GM18867 (cell line): ENCODE results near the gene TNS2.
"Not testable (repeated sequence)": the region's sequence is repeated elsewhere in the genome, so short reads cannot be mapped to it uniquely, and the experiment has no call there.

Source experiments
- ATAC-seq: cut with Tn5 transposase; IDR thresholded peaks from one replicate; pipeline ENCODE4 v1.9.1; 2021; ENCODE audit warnings: mild to moderate bottlenecking, moderate library complexity; ENCODE audit not compliant: unreplicated experiment

The TNS2 gene

GRCh38 chr12:53049571-53050318 is at the start of gene TNS2:
TNS2 (plus strand) TSS chr12:53050065; CDS start chr12:53050186, 121 bp downstream.
- no peak for ATAC-seq

DNA sequence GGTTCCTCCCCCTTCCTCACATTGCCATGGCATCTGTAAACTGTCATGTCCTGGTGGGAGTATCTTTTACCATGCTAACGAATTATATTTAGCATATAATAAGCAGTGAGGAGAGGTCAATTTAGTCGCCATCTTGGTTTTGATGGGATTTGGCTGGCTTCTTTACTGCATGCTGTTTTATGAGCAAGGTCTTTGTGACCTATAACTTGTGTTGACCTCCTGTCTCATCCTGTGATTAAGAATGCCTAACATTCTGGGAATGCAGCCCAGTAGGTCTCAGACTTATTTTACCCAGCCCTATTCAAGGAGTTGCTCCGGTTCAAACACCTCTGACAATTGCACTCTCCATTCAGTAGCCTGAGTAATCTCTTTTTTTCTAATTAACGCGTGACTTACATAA is 45.7 kb upstream of the TNS2 start:
- ATAC-seq = no peak

- no peak for ATAC-seq
Measured at GRCh38 chr12:53004582-53004981, 45.3 kb upstream of the TNS2 start.

DNA sequence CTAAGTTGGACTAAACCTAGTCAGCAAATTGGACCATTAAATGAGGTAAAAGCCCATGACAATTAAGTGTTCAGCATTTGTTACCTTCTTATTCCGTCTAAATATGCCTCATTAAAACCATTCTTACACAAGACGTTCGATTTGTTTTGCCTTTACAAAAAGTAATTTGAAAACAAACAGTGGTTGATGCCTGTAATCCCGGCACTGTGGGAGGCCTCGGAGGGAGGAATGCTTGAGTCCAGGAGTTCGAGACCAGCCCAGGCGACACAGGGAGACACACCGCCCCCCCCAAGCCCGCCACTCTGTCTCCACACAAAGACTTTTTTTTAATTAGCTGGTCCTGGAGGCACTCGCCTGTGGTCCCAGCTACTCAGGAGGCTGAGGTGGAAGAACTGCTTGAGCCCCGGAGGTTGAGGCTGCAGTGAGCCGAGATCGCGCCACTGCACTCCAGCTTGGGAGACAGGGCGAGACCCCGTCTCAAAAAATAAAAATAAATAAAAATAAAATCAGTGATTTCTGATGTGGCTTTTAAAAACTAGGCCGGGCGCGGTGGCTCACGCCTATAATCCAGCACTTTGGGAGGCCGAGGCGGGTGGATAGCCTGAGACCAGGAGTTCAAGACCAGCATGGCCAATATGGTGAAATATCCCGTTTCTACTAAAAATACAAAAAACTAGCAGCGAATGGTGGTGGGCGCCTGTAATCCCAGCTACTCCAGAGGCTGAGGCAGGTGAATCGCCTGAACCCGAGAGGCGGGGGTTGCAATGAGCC is 44.5 kb upstream of the TNS2 start:
- ATAC-seq = no peak

DNA sequence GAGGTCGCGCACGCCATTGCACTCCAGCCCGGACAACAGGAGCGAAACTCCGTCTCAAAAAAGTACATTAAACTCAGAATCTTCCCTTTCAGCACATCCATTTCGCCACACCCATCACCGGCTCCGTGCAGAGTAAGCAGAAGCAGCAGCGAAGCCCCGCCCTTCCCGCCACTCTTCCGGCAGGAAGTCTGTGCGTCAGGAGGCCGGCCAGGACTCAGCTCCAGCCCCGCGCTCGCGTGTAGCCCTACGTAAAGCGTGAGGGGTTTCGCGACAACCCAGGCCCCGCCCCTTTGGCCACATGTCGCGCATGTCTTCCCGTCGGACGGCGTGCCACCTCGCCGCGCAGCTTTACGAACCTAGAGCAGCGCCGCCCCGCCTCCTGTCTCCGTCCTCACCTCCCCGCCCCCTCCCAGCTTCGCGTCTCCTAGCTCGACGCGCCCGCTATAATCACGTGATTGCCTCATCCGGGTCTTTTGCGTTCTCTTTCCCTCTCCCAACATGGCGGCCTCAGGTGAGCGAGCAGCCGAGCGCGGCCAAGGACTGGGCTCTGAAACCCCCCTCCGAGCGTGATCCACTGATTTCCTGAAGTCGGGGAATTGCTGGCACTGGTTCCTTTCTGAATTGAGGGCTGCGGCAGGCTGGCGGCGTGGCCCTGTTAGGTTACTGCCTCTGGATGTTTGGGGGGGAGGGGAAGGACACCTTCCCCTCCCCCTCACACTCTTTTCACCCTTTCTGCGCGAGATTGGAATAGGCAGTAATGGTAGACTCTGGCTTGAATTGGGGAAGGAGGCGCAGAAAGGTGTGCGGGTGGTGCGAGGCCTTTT is 43.7 kb upstream of the TNS2 start, which contains the start of gene EIF4B:
TSS of gene EIF4B (plus strand) at position 471 of the 824 bp plus-strand sequence. CDS start at position 499, 28 bp downstream.
- ATAC-seq = peak; percentile 87

DNA sequence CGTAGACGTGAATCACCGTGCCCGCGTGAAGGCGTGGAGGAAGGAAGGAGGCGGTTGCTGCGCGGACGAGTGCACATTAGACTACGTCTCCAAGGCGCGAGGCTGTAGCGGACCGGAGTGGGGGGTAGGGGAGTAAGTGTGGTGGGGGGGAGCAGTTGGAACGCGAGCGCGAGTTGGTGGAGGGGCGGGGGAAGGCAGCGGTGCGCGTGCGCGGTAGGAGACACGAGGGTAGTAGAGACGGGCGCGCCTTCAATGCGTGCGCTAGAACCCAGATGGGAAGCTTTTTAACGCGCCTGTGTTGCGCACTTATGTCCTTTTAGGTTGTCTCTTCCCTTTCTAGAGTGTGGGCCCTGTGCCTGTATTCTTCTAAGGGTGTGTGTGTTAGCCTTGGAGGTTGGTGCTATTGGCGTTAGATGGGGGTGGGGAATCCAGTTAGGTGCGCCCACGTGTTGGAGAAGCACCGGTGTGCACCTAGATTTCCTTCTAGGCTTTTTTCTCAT is 43.0 kb upstream of the TNS2 start:
- ATAC-seq = no peak

DNA sequence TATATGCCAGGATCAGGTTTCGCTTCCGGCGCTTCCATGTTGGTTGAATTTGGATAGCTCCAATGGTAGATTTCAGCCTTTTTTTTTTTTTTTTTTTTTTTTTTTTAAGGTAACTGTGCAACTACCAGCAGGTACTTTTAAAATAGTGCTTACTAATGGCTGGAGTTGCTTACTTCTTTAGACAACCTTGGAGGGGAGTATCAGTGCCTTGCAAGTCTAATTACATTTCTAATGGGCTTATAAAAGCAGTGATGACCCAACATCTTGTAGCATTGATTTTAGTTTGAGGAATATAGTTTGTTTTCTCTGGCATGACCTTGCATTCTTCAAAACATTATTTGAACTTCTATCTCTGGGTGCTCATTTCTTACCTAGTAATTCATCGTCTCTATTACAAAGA is 42.5 kb upstream of the TNS2 start:
- ATAC-seq = no peak

- not testable (repeated sequence) for ATAC-seq
Measured at GRCh38 chr12:53008760-53009159, 41.1 kb upstream of the TNS2 start.

DNA sequence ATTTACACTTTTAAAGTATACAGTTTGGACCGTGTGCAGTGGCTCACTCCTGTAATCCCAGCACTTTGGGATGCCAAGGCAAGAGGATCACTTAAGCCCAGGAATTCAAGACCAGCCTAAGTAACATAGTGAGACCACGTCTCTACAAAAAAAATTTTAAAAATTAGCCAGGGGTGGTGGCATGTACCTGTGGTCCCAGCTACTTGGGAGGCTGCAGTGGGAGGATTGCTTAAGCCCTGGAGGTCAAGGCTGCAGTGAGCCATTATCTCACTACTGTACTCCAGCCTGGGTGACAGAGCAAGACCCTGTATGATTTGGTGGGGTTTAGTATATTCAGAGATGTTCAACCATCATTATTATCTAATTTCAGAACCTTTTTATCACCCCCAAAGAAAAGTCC is 38.9 kb upstream of the TNS2 start:
- no peak for ATAC-seq

DNA sequence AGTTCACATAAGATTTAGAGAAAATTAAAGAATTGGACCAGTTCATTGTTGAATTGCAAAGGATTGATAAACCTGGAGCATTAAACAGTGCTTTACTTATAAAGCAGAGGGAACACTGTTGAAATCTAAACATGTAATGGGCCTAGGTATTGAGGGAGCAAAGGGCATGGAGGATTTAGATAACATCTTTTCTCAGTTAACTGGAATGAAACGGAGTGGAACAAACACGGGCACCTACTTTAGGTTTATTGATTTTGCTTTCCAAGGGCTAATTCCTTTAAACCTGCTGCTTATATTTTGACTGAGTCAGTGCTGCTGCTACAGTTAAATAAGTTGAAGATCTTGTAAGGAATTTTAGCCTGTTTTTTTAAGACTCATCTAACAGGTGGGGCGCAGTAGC is 38.0 kb upstream of the TNS2 start:
- ATAC-seq = no peak

- no peak for ATAC-seq
Measured at GRCh38 chr12:53012928-53013327, 36.9 kb upstream of the TNS2 start.

DNA sequence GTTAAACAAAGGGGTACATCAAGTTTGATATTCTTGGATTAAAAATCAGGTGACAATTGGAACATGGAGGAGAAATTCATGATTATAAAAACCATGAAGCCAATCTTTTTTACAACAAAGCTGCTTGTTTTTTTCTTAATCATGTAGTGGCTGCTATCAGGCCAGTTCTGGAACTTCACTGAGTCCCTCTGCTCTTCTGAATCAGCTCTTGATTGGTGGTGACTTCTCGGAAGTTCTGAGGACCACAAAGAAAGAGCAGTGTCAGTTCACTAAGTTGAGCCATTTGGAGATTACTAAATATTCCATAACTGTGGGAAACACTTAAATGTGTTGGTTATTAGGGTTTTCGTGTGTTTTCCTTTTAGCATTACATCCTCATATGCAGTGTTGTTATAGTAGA is 35.2 kb upstream of the TNS2 start:
- ATAC-seq = no peak

DNA sequence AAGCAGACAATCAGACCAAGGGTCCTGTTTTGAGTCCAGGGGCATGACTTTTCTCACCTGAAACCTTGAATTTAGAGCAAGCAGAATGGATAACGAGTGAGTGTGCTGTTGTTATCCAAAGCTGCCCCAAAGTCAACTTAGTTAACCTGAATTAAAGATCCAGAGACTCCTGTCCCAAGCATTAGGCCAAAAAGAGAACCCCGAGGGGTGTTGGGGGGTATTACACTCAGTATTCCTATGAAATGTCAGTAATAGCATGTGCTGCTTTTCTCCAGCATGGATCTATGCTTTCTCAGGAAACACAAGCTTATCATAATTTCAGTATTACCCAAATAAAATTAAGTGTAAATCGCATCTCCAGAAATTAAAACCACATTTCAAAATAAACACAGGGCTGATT is 24.6 kb upstream of the TNS2 start:
- ATAC-seq = no peak

DNA sequence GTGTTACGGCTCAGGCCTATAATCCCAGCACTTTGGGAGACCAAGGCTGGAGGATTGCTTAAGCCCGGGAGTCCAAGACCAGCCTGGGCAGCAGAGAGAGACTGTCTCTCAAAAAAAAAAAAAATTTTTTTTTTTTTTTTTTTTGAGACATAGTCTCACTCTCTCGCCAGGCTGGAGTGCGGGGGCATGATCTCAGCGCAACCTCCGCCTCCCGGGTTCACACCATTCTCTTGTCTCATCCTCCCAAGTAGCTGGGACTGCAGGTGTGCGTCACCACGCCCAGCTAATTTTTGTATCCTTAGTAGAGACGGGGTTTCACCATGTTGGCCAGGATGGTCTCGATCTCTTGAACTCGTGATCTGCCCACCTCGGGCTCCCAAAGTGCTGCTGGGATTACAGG is 22.9 kb upstream of the TNS2 start:
- not testable (repeated sequence) for ATAC-seq

- no peak for ATAC-seq
Measured at GRCh38 chr12:53031616-53032015, 18.2 kb upstream of the TNS2 start.

DNA sequence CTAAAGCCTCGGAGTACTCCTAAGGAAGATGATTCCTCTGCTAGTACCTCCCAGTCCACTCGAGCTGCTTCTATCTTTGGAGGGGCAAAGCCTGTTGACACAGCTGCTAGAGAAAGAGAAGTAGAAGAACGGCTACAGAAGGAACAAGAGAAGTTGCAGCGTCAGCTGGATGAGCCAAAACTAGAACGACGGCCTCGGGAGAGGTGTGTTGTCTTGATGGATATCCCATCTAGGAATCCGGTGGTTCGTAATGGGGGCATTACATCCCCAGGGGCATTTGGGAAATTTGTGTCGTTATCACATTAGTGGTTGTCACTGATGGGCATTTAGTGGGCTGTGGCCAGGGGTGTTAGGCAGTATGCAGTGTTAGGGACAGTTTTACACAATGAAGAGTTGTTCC is 16.0 kb upstream of the TNS2 start:
- not testable (repeated sequence) for ATAC-seq

- no peak for ATAC-seq
Measured at GRCh38 chr12:53034459-53034858, 15.4 kb upstream of the TNS2 start.

DNA sequence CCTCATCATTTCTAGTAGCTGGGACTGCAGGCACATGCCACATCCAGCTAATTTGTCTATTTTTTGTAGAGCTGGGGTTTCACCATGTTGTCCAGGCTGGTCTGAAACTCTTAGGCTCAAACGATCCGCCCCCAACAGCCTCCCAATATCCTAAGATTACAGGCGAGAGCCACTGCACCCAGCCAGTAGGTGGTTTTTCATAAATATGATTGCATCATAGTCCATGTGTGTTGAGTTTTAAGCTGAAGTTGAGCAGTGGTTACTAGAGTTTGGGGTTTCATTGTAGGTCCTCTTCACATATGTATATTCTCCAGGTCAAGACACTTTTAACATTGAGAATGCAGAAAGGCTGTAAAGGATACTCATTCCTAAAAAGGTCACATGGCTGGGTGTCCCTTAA is 13.1 kb upstream of the TNS2 start:
- ATAC-seq = no peak

DNA sequence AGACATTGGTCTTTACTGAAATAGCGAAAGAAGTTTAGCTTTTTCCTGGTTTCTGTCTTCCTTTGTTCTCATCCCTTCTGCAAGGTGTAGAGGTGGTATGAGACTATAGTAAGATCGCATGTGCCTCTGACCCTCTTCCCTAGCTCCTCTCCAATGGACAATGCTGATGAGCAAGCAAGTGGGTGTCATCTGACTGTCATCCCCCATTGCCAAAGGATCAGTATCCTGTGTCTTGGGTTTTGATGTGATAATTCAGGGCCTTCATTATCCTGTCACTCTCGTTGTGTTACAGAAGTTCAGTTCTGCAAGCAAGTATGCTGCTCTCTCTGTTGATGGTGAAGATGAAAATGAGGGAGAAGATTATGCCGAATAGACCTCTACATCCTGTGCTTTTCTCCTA is 10.0 kb upstream of the TNS2 start:
- no peak for ATAC-seq

- no peak for ATAC-seq
Measured at GRCh38 chr12:53042607-53043454, 7.0 kb upstream of the TNS2 start.
